Breast epithelium (tissue), 3 donors: ENCODE data around the gene HAPSTR1.

Source experiments
- POLR2A ChIP-seq: fragments of 450-650 bp; IDR thresholded peaks from one replicate; pipeline ENCODE4 v1.6.1; 2016; ENCODE audit warnings: antibody characterized with exemption, mild to moderate bottlenecking, moderate library complexity
- POLR2AphosphoS5 ChIP-seq, 3 donors: sonication (generic); formaldehyde crosslinking; IDR thresholded peaks; one replicate each; pipeline ENCODE4 v1.6.1; 2017; ENCODE audit warnings: antibody characterized with exemption in 3 of 3
- TF ChIP-seq, protein P1 (sequence below), 3 donors: fragments of 450-650 bp; IDR thresholded peaks; one replicate each; pipeline ENCODE4 v1.5.1; 2016 to 2017; ENCODE audit warnings: antibody characterized with exemption in 3 of 3, mild to moderate bottlenecking in 3 of 3, moderate library complexity in 3 of 3

DNA sequence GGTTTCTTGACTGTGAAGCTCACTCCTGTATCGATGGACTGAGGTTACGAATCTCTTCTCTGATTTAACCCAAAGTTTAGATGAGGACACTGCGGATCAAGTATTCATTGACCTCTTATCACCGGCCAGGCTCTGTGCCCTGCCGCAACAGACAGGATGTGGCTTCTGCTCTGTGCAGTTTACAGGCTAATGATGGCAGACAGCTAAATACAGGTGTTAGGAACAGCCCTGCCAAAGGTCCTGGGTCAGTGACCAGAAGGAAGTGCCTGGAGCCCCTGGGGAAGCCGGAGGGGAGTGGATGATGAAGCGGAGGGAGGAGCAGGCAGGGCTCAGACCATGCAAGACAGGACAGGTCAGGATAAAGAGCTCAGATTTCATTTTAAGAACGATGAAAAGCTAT lies 44.4 kb downstream of the HAPSTR1 start:
- TF ChIP-seq, protein P1, sequence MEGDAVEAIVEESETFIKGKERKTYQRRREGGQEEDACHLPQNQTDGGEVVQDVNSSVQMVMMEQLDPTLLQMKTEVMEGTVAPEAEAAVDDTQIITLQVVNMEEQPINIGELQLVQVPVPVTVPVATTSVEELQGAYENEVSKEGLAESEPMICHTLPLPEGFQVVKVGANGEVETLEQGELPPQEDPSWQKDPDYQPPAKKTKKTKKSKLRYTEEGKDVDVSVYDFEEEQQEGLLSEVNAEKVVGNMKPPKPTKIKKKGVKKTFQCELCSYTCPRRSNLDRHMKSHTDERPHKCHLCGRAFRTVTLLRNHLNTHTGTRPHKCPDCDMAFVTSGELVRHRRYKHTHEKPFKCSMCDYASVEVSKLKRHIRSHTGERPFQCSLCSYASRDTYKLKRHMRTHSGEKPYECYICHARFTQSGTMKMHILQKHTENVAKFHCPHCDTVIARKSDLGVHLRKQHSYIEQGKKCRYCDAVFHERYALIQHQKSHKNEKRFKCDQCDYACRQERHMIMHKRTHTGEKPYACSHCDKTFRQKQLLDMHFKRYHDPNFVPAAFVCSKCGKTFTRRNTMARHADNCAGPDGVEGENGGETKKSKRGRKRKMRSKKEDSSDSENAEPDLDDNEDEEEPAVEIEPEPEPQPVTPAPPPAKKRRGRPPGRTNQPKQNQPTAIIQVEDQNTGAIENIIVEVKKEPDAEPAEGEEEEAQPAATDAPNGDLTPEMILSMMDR (IDR thresholded peaks at IDR 0.05), result no peak
- no peak for TF ChIP-seq POLR2AphosphoS5 (IDR thresholded peaks at IDR 0.05)
- no peak for TF ChIP-seq POLR2A
